SK-N-MC (cell line): Measurements from ENCODE around the gene TIMM21.

Experiments used
- EZH2 ChIP-seq: fragments of 200-600 bp; sonication (generic); IDR thresholded peaks from one replicate; pipeline ENCODE4 v1.6.1; 2017; ENCODE audit warnings: antibody characterized with exemption
- FOXP2 ChIP-seq: optimal IDR thresholded peaks from 2 replicates; pipeline ENCODE3; 2011; ENCODE audit warnings: mild to moderate bottlenecking, moderate library complexity; ENCODE audit not compliant: insufficient read depth; ENCODE audit errors: extremely low read length, control extremely low read depth
- POLR2AphosphoS5 ChIP-seq: IDR thresholded peaks from 2 replicates; pipeline ENCODE4 v1.6.1; 2012; ENCODE audit warnings: mild to moderate bottlenecking, low read depth, low read length, borderline replicate concordance

GRCh38 chr18:74115046-74115445, 33.3 kb upstream of the TIMM21 start:
- TF ChIP-seq EZH2: no peak
- no peak for TF ChIP-seq POLR2AphosphoS5
- no peak for TF ChIP-seq FOXP2
